Measurements from ENCODE around the gene TSHZ2. TPM values are rescaled to one million over a fixed set of nuclear protein-coding genes. Genes with fewer than 3 reads are reported as not detected.

The TSHZ2 gene
- total and polyA plus RNA-seq, 9 of the 15 experiments (the other 6 are each of a cell fraction or from before 2014, with no cell fraction given): 0.03 to 0.20 (median 0.05) TPM; not detected in 4

DNA sequence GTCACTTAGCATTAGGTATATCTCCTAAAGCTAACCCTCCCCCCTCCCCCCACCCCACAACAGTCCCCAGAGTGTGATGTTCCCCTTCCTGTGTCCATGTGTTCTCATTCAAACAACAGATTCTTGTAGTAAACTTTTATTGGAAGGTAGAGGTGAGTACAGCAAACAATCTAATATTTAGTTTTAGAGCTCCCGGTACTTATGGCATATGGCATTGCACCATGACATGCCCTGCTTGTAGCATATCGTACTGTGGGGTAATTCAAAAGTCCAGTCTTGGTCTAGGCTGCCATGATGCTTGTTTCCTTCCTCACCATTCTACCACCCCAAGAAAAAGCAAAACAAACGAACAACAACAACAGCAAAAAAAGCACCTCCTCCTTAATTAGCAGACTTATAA is 332.0 kb downstream of the TSHZ2 start:
- Histone ChIP-seq H3K27me3 (ENCODE audit: control insufficient read depth in 2 of 2, insufficient read depth in 2 of 2, low read length in 2 of 2) (no peaks in the 10 kb centered on the region), H3K27ac (ENCODE audit: extremely low read depth, low read depth, low read length) (no peak overlapping the region), H3K79me2 (ENCODE audit: control insufficient read depth, insufficient read depth, low read length) (no peaks in the 10 kb centered on the region), H3K4me3 (no peak overlapping the region), H2AFZ (ENCODE audit: low read depth, low read length) (no peak overlapping the region), H3K4me1 (replicated peaks in 1 of 2; ENCODE audit: control insufficient read depth in 2 of 2, insufficient read depth in 2 of 2, low read length in 2 of 2) (peaks cover 2 to 33% of the 10 kb centered on the region in 2 experiments; a peak in 3 of 5 replicates), H3K9me3 (replicated peaks; ENCODE audit: control insufficient read depth, insufficient read depth, low read depth, low read length) (no peaks in the 10 kb centered on the region), H3K9me1 (ENCODE audit: control insufficient read depth, insufficient read depth, low read length) (no peaks in the 10 kb centered on the region), H3K4me2 (ENCODE audit: insufficient read depth, low read length) (no peak overlapping the region), H4K20me1 (replicated peaks; ENCODE audit: control insufficient read depth, insufficient read depth, low read length) (no peaks in the 10 kb centered on the region), H3K36me3 (ENCODE audit: control insufficient read depth, insufficient read depth, low read length) (no peaks in the 10 kb centered on the region), H3K9ac (ENCODE audit: insufficient read depth in 1 of 2, low read depth in 2 of 2, low read length in 2 of 2) (no peak overlapping the region)
- BruUV-seq (replicated peaks): no TSS peak
- CTCF ChIA-PET (ENCODE audit: low intra/inter-chr PET ratio): no interaction called here
- DNase-seq (ENCODE audit: extremely low read depth in 1 of 4, low spot score in 3 of 4) (no peak), FAIRE-seq (no peak), ATAC-seq (no peak)
- POLR2A ChIA-PET: no interaction called here
- TF ChIP-seq NFATC3 (IDR thresholded peaks at IDR 0.05): no peak
- TF ChIP-seq, protein P1, sequence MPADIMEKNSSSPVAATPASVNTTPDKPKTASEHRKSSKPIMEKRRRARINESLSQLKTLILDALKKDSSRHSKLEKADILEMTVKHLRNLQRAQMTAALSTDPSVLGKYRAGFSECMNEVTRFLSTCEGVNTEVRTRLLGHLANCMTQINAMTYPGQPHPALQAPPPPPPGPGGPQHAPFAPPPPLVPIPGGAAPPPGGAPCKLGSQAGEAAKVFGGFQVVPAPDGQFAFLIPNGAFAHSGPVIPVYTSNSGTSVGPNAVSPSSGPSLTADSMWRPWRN (IDR thresholded peaks at IDR 0.05; ENCODE audit: low read depth): no peak
- TF ChIP-seq, protein P2, sequence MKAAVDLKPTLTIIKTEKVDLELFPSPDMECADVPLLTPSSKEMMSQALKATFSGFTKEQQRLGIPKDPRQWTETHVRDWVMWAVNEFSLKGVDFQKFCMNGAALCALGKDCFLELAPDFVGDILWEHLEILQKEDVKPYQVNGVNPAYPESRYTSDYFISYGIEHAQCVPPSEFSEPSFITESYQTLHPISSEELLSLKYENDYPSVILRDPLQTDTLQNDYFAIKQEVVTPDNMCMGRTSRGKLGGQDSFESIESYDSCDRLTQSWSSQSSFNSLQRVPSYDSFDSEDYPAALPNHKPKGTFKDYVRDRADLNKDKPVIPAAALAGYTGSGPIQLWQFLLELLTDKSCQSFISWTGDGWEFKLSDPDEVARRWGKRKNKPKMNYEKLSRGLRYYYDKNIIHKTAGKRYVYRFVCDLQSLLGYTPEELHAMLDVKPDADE (conservative IDR thresholded peaks at IDR 0.05; ENCODE audit: control insufficient read depth, low read depth, low read length): no peak
- no peak for TF ChIP-seq ZNF347 (CRISPR knock-in tag; IDR thresholded peaks at IDR 0.05; ENCODE audit: low read depth)
- TF ChIP-seq, protein P3, sequence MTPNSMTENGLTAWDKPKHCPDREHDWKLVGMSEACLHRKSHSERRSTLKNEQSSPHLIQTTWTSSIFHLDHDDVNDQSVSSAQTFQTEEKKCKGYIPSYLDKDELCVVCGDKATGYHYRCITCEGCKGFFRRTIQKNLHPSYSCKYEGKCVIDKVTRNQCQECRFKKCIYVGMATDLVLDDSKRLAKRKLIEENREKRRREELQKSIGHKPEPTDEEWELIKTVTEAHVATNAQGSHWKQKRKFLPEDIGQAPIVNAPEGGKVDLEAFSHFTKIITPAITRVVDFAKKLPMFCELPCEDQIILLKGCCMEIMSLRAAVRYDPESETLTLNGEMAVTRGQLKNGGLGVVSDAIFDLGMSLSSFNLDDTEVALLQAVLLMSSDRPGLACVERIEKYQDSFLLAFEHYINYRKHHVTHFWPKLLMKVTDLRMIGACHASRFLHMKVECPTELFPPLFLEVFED (CRISPR knock-in tag; conservative IDR thresholded peaks at IDR 0.05): no peak
- no peak for TF ChIP-seq GTF2F1 (IDR thresholded peaks at IDR 0.05; ENCODE audit: low read depth, low read length)
- TF ChIP-seq PHB (CRISPR knock-in tag; IDR thresholded peaks at IDR 0.05): no peak
- 47% methylated on average over 3 of the region's 3 CpGs for WGBS (ENCODE audit: insufficient coverage, low coverage, missing lambda C conversion rate)
- in situ Hi-C loops (cut with MboI) (no loop called here), intact Hi-C loops (cut with micrococcal nuclease) (no loop called here)
